Activated B cell treated with CpG ODN at 0.5 μM for 24 hours (primary cell): ENCODE results near the gene BRINP1. TPM values are rescaled to one million over a fixed set of nuclear protein-coding genes. Genes with fewer than 3 reads are reported as not detected.

ENCODE experiments used
- ATAC-seq: fragments of 200-7000 bp; cut with Tn5 transposase; one replicate; pipeline ENCODE4 v1.10.0; 2021; ENCODE audit warnings: low read depth, mild to moderate bottlenecking, moderate library complexity
- CTCF ChIA-PET: fragments of 350-600 bp; sonication (Branson Sonifier 250); formaldehyde crosslinking; loops from one replicate; lab custom pipeline; 2021; ENCODE audit warnings: antibody characterized with exemption; lab: Charles Lee
- POLR2A ChIA-PET: fragments of 350-600 bp; sonication (Branson Sonifier 250); formaldehyde crosslinking; loops from one replicate; lab custom pipeline; 2021; ENCODE audit warnings: antibody characterized with exemption; lab: Charles Lee
- DNase-seq: peaks from one replicate; pipeline ENCODE4 v3.0.0; 2022
- H3K27ac Mint-ChIP-seq: one replicate; pipeline ENCODE4 v1.8.0; 2020; ENCODE audit warnings: mixed read lengths
- H3K27me3 Mint-ChIP-seq: one replicate; pipeline ENCODE4 v1.8.0; 2021; ENCODE audit warnings: mixed read lengths
- H3K36me3 Mint-ChIP-seq: one replicate; pipeline ENCODE4 v1.8.0; 2021; ENCODE audit warnings: low read depth, mixed read lengths
- H3K4me1 Mint-ChIP-seq: one replicate; pipeline ENCODE4 v1.8.0; 2021; ENCODE audit warnings: mixed read lengths
- H3K4me3 Mint-ChIP-seq: one replicate; pipeline ENCODE4 v1.8.0; 2020; ENCODE audit warnings: mild to moderate bottlenecking, mixed read lengths
- H3K9me3 Mint-ChIP-seq: one replicate; pipeline ENCODE4 v1.8.0; 2020; ENCODE audit warnings: mixed read lengths
- CTCF ChIP-seq: fragments of 200-600 bp; IDR thresholded peaks from one replicate; pipeline ENCODE4 v1.8.0; 2022; ENCODE audit warnings: antibody characterized with exemption, mild to moderate bottlenecking
- intact Hi-C: fragments of 100-400 bp; cut with micrococcal nuclease; formaldehyde crosslinking; loops from one replicate; pipeline ENCODE4 v1.15.1; 2024
- total RNA-seq: library from RNA; stranded (reverse); gene quantifications from 2 replicates; pipeline ENCODE4 v1.2.3, GENCODE V29; 2022

BRINP1 gene
- total RNA-seq, 1 donor from 2014 or later, result not detected

GRCh38 chr9:119164716-119165115, 204.5 kb downstream of the BRINP1 start:
- intact Hi-C loops, result no loop called here
- ATAC-seq (no peak), DNase-seq (no peak)
- Mint-ChIP-seq H3K27ac (no peak overlapping the region), H3K27me3 (no peaks in the 10 kb centered on the region), H3K36me3 (no peaks in the 10 kb centered on the region), H3K9me3 (peaks cover 3% of the 10 kb centered on the region), H3K4me1 (no peaks in the 10 kb centered on the region), H3K4me3 (no peak overlapping the region)
- ChIA-PET CTCF (no interaction called here), POLR2A (no interaction called here)
- no peak for TF ChIP-seq CTCF

GRCh38 chr9:119160551-119160950, 208.7 kb downstream of the BRINP1 start:
- Mint-ChIP-seq H3K4me3 (no peak overlapping the region), H3K36me3 (no peaks in the 10 kb centered on the region), H3K27ac (no peak overlapping the region), H3K27me3 (no peaks in the 10 kb centered on the region), H3K4me1 (no peaks in the 10 kb centered on the region), H3K9me3 (no peaks in the 10 kb centered on the region)
- POLR2A ChIA-PET, result no interaction called here
- DNase-seq (no peak), ATAC-seq (no peak)
- CTCF ChIA-PET, result no interaction called here
- TF ChIP-seq CTCF, result no peak
- intact Hi-C loops, result no loop called here

GRCh38 chr9:119159386-119159785, 209.8 kb downstream of the BRINP1 start:
- Mint-ChIP-seq H3K4me3 (no peak overlapping the region), H3K9me3 (no peaks in the 10 kb centered on the region), H3K36me3 (no peaks in the 10 kb centered on the region), H3K4me1 (no peaks in the 10 kb centered on the region), H3K27ac (no peak overlapping the region), H3K27me3 (no peaks in the 10 kb centered on the region)
- CTCF ChIA-PET, result no interaction called here
- DNase-seq, result no peak
- POLR2A ChIA-PET, result no interaction called here
- no peak for TF ChIP-seq CTCF
- intact Hi-C loops, result no loop called here
- ATAC-seq, result no peak

- DNase-seq (no peak), ATAC-seq (no peak)
- no peak for TF ChIP-seq CTCF
- H3K4me3 Mint-ChIP-seq, result no peak overlapping the region
- POLR2A ChIA-PET, result interaction anchor here (0.6 kb wide), 1 partner anchor 9 kb away, joined by 12 read pairs; no protein-coding TSS in a partner anchor
- H3K9me3 Mint-ChIP-seq, result no peaks in the 10 kb centered on the region
- intact Hi-C loops, result no loop called here
- no peaks in the 10 kb centered on the region for H3K36me3 Mint-ChIP-seq
- H3K4me1 Mint-ChIP-seq, result no peaks in the 10 kb centered on the region
- H3K27ac Mint-ChIP-seq, result no peak overlapping the region
- no peaks in the 10 kb centered on the region for H3K27me3 Mint-ChIP-seq
- CTCF ChIA-PET, result no interaction called here
These were observed 212.0 kb downstream of the BRINP1 start for GRCh38 chr9:119157196-119157595.

- H3K9me3 Mint-ChIP-seq, result no peaks in the 10 kb centered on the region
- POLR2A ChIA-PET, result no interaction called here
- TF ChIP-seq CTCF, result no peak
- DNase-seq, result no peak
- H3K4me3 Mint-ChIP-seq, result no peak overlapping the region
- H3K4me1 Mint-ChIP-seq, result no peaks in the 10 kb centered on the region
- intact Hi-C loops, result no loop called here
- ATAC-seq, result no peak
- H3K27ac Mint-ChIP-seq, result no peak overlapping the region
- H3K36me3 Mint-ChIP-seq, result no peaks in the 10 kb centered on the region
- no peaks in the 10 kb centered on the region for H3K27me3 Mint-ChIP-seq
- CTCF ChIA-PET, result no interaction called here
These were observed 212.9 kb downstream of the BRINP1 start for GRCh38 chr9:119156354-119156753.
